Neural cell (in vitro differentiated cells): Measurements from ENCODE around the gene SHANK1. TPM values are rescaled to one million over a fixed set of nuclear protein-coding genes. Genes with fewer than 3 reads are reported as not detected.

Experiments
- H2AFZ ChIP-seq: fragments of 200-600, 300-800 bp; sonication (generic), shearing (Covaris generic); 2 replicates; pipeline ENCODE4 v1.6.0; 2014; ENCODE audit warnings: low read depth, mild to moderate bottlenecking, antibody characterized with exemption, low read length, moderate library complexity
- H3F3A ChIP-seq: fragments of 200-600 bp; shearing (Covaris generic); 2 replicates; pipeline ENCODE4 v1.6.1; 2016; ENCODE audit warnings: mild to moderate bottlenecking, moderate library complexity, mixed read lengths, antibody characterized with exemption, low read length; ENCODE audit not compliant: insufficient read depth, poor library complexity, severe bottlenecking
- H3K27ac ChIP-seq: fragments of 200-600, 300-800 bp; sonication (generic), shearing (Covaris generic); 2 replicates; pipeline ENCODE4 v1.5.1; 2014; ENCODE audit warnings: mild to moderate bottlenecking, low read length, moderate library complexity
- H3K27me3 ChIP-seq: fragments of 300-800, 200-600 bp; sonication (generic), shearing (Covaris generic); 2 replicates; pipeline ENCODE4 v1.6.0; 2014; ENCODE audit warnings: mild to moderate bottlenecking, low read depth, low read length, moderate library complexity; ENCODE audit not compliant: insufficient read depth
- H3K36me3 ChIP-seq: fragments of 300-800, 200-600 bp; sonication (generic), shearing (Covaris generic); 2 replicates; pipeline ENCODE4 v1.5.1; 2014; ENCODE audit warnings: mild to moderate bottlenecking, antibody characterized with exemption, low read length, moderate library complexity; ENCODE audit not compliant: insufficient read depth
- H3K4me2 ChIP-seq: fragments of 300-800, 200-600 bp; sonication (generic), shearing (Covaris generic); 2 replicates; pipeline ENCODE4 v1.6.0; 2014; ENCODE audit warnings: mild to moderate bottlenecking, low read length
- H3K4me3 ChIP-seq: fragments of 300-800, 200-600 bp; sonication (generic), shearing (Covaris generic); 2 replicates; pipeline ENCODE4 v1.5.1; 2014; ENCODE audit warnings: mild to moderate bottlenecking, low read length, moderate library complexity
- H3K79me2 ChIP-seq: fragments of 200-600 bp; shearing (Covaris generic); replicated peaks from 2 replicates; pipeline ENCODE4 v1.6.0; 2014; ENCODE audit warnings: mild to moderate bottlenecking, low read length, moderate library complexity; ENCODE audit not compliant: insufficient read depth
- H3K9ac ChIP-seq: fragments of 300-800, 200-600 bp; sonication (generic), shearing (Covaris generic); 2 replicates; pipeline ENCODE4 v1.6.1; 2016; ENCODE audit warnings: mild to moderate bottlenecking, low read length, mixed read lengths
- H3K9me2 ChIP-seq: fragments of 200-600 bp; shearing (Covaris generic); 2 replicates; pipeline ENCODE4 v1.6.1; 2016; ENCODE audit warnings: mild to moderate bottlenecking, low read length, mixed read lengths; ENCODE audit not compliant: insufficient read depth
- H3K9me3 ChIP-seq: fragments of 200-600, 300-800 bp; sonication (generic), shearing (Covaris generic); 2 replicates; pipeline ENCODE4 v1.6.1; 2016; ENCODE audit warnings: mild to moderate bottlenecking, mixed run types, low read length, moderate library complexity, mixed read lengths
- H4K20me1 ChIP-seq: fragments of 200-600 bp; shearing (Covaris generic); 2 replicates; pipeline ENCODE4 v1.6.1; 2016; ENCODE audit warnings: mild to moderate bottlenecking, mixed run types; ENCODE audit not compliant: insufficient read depth
- EP300 ChIP-seq: fragments of 450-650 bp; conservative IDR thresholded peaks from 2 replicates; pipeline ENCODE4 v1.6.1; 2014; ENCODE audit warnings: antibody characterized with exemption, mild to moderate bottlenecking, moderate library complexity; ENCODE audit not compliant: poor library complexity, severe bottlenecking
- EZH2 ChIP-seq: fragments of 200-600, 300-800 bp; shearing (Covaris generic), sonication (generic); IDR thresholded peaks from 2 replicates; pipeline ENCODE4 v1.6.1; 2014; ENCODE audit warnings: antibody characterized with exemption, low read length, borderline replicate concordance, mild to moderate bottlenecking; ENCODE audit not compliant: insufficient read depth, poor library complexity, severe bottlenecking
- MXI1 ChIP-seq: fragments of 450-650 bp; conservative IDR thresholded peaks from 2 replicates; pipeline ENCODE4 v1.6.1; 2014; ENCODE audit warnings: antibody characterized with exemption, mild to moderate bottlenecking; ENCODE audit not compliant: poor library complexity, severe bottlenecking
- POLR2AphosphoS5 ChIP-seq: IDR thresholded peaks from 2 replicates; pipeline ENCODE4 v1.6.1; 2012
- RAD21 ChIP-seq: fragments of 450-650 bp; conservative IDR thresholded peaks from 2 replicates; pipeline ENCODE4 v1.6.1; 2014; ENCODE audit warnings: antibody characterized with exemption, mild to moderate bottlenecking, moderate library complexity
- SMC3 ChIP-seq: fragments of 450-650 bp; conservative IDR thresholded peaks from 2 replicates; pipeline ENCODE4 v1.6.1; 2014; ENCODE audit warnings: antibody characterized with exemption, mild to moderate bottlenecking, moderate library complexity; ENCODE audit not compliant: poor library complexity
- TAF1 ChIP-seq: IDR thresholded peaks from 2 replicates; pipeline ENCODE4 v1.6.1; 2012; ENCODE audit warnings: low read depth
- polyA plus RNA-seq: library from polyadenylated mRNA; depleted of rRNA; stranded (reverse); fragments of >200 nt; gene quantifications from 2 replicates; pipeline ENCODE4 v1.2.3, GENCODE V29; 2014
- TF ChIP-seq, protein P1 (sequence below): fragments of 450-650 bp; IDR thresholded peaks from 2 replicates; pipeline ENCODE4 v1.5.1; 2014; ENCODE audit warnings: antibody characterized with exemption, mild to moderate bottlenecking, moderate library complexity; ENCODE audit not compliant: poor library complexity, severe bottlenecking
- TF ChIP-seq, protein P2 (sequence below): IDR thresholded peaks from 2 replicates; pipeline ENCODE4 v1.6.1; 2012; ENCODE audit warnings: borderline replicate concordance

SHANK1 gene
- polyA plus RNA-seq, 1 donor from 2014 or later: 7.9 TPM

DNA sequence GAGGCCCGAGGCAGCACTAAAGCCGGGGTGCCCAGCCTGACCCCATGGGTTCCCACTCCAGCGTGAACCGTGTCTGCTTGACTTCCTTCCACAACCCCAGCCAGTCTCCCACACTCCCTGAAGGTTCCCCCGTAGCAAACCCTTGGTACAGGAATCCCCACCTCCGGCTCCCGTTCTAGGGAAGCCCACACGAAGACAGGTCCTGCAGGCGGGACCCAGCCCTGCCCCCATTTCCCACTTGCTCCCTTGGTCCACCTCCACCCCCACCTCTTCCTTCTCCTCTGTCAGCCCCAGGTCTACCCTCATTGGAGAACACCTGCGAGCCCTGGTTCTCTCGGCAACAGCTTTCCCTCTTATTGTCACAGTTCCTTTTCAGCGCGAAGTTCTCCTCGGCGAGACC, 46.5 kb downstream of the SHANK1 start:
- no peaks in the 10 kb centered on the region for H3K9me2 ChIP-seq
- no peaks in the 10 kb centered on the region for H4K20me1 ChIP-seq
- H2AFZ ChIP-seq: no peak overlapping the region
- TF ChIP-seq MXI1 (no peak), SMC3 (no peak), EP300 (no peak), RAD21 (no peak), EZH2 (no peak), TAF1 (no peak), POLR2AphosphoS5 (no peak)
- TF ChIP-seq, protein P1, sequence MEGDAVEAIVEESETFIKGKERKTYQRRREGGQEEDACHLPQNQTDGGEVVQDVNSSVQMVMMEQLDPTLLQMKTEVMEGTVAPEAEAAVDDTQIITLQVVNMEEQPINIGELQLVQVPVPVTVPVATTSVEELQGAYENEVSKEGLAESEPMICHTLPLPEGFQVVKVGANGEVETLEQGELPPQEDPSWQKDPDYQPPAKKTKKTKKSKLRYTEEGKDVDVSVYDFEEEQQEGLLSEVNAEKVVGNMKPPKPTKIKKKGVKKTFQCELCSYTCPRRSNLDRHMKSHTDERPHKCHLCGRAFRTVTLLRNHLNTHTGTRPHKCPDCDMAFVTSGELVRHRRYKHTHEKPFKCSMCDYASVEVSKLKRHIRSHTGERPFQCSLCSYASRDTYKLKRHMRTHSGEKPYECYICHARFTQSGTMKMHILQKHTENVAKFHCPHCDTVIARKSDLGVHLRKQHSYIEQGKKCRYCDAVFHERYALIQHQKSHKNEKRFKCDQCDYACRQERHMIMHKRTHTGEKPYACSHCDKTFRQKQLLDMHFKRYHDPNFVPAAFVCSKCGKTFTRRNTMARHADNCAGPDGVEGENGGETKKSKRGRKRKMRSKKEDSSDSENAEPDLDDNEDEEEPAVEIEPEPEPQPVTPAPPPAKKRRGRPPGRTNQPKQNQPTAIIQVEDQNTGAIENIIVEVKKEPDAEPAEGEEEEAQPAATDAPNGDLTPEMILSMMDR: no peak
- TF ChIP-seq, protein P2, sequence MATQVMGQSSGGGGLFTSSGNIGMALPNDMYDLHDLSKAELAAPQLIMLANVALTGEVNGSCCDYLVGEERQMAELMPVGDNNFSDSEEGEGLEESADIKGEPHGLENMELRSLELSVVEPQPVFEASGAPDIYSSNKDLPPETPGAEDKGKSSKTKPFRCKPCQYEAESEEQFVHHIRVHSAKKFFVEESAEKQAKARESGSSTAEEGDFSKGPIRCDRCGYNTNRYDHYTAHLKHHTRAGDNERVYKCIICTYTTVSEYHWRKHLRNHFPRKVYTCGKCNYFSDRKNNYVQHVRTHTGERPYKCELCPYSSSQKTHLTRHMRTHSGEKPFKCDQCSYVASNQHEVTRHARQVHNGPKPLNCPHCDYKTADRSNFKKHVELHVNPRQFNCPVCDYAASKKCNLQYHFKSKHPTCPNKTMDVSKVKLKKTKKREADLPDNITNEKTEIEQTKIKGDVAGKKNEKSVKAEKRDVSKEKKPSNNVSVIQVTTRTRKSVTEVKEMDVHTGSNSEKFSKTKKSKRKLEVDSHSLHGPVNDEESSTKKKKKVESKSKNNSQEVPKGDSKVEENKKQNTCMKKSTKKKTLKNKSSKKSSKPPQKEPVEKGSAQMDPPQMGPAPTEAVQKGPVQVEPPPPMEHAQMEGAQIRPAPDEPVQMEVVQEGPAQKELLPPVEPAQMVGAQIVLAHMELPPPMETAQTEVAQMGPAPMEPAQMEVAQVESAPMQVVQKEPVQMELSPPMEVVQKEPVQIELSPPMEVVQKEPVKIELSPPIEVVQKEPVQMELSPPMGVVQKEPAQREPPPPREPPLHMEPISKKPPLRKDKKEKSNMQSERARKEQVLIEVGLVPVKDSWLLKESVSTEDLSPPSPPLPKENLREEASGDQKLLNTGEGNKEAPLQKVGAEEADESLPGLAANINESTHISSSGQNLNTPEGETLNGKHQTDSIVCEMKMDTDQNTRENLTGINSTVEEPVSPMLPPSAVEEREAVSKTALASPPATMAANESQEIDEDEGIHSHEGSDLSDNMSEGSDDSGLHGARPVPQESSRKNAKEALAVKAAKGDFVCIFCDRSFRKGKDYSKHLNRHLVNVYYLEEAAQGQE: no peak
- H3K4me2 ChIP-seq: no peak overlapping the region
- no peak overlapping the region for H3K27ac ChIP-seq
- peaks cover 6% of the 10 kb centered on the region for H3K27me3 ChIP-seq
- no peaks in the 10 kb centered on the region for H3K79me2 ChIP-seq
- no peaks in the 10 kb centered on the region for H3K9me3 ChIP-seq
- no peak overlapping the region for H3K9ac ChIP-seq
- no peak overlapping the region for H3K4me3 ChIP-seq
- no peaks in the 10 kb centered on the region for H3F3A ChIP-seq
- peaks cover 9% of the 10 kb centered on the region for H3K36me3 ChIP-seq

DNA sequence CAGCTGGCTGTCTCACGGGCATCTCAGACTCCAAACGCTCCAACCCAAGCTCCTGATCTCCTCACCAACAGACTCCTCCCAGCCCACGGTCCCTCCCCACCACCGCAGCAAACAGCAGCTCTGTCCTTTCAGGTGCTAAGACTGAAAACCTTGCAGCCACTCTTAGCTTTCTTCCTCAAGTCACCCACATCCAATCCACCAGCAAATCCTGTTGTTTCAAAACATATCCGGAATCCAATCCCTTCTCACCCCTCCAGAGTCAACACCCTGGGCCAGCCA, 49.6 kb downstream of the SHANK1 start:
- Histone ChIP-seq H3K27ac (no peak overlapping the region), H3K79me2 (no peaks in the 10 kb centered on the region), H3K9me3 (no peaks in the 10 kb centered on the region), H3F3A (no peaks in the 10 kb centered on the region), H3K9ac (no peak overlapping the region), H3K27me3 (peaks cover 14% of the 10 kb centered on the region), H3K4me2 (no peak overlapping the region), H4K20me1 (no peaks in the 10 kb centered on the region), H3K36me3 (no peaks in the 10 kb centered on the region), H3K4me3 (no peak overlapping the region), H3K9me2 (no peaks in the 10 kb centered on the region), H2AFZ (no peak overlapping the region)
- TF ChIP-seq MXI1 (no peak), SMC3 (no peak), POLR2AphosphoS5 (no peak), TAF1 (no peak)
- TF ChIP-seq, protein P1: no peak
